Thyroid gland (tissue), 4 donors: ENCODE data around the gene DCDC2B.

Experiments used
- CTCF ChIP-seq, 6 experiments: fragments of 200-600 bp in 3 of 6; fragments of 450-650 bp in 3 of 6; sonication (generic) in 3 of 6; IDR thresholded peaks; one replicate each; pipeline ENCODE4 v1.5.1; 2016 to 2019; ENCODE audit warnings: antibody characterized with exemption in 6 of 6, mild to moderate bottlenecking in 2 of 6, inconsistent platforms in 1 of 6, moderate library complexity in 1 of 6
- POLR2A ChIP-seq, 2 donors: fragments of 450-650 bp; IDR thresholded peaks; one replicate each; pipeline ENCODE4 v1.6.1; 2017; ENCODE audit warnings: antibody characterized with exemption in 2 of 2, mild to moderate bottlenecking in 2 of 2, moderate library complexity in 1 of 2

GRCh38 chr1:32208469-32208868 lies 420 bp upstream of the DCDC2B start:
- no peak for TF ChIP-seq POLR2A (IDR thresholded peaks at IDR 0.05)
- TF ChIP-seq CTCF (IDR thresholded peaks at IDR 0.05) = no peak
